ENCODE results near the gene DOCK1.

DOCK1 gene

DNA sequence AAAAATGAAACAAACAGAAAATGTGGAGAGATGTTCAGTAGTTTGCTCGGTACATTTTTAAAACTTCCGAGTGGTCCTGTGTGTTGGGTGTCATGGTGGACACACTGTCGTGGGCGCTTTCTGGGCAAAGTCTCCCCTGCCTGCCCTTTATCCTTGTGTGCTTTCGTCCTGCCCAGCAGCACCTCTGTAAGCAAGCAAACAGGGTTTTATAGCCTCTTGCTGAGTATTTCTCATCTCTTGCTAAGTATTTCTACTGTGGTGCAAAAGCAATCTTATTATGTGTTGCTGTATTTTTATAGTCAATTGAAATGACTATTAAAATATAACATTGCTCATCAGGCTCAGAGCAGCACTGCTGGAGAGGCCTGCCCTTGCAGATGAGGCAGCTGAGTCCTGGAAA, 48.7 kb downstream of the DOCK1 start:
- DNase-seq (ENCODE audit: low read depth in 2 of 2), result no peak

DNA sequence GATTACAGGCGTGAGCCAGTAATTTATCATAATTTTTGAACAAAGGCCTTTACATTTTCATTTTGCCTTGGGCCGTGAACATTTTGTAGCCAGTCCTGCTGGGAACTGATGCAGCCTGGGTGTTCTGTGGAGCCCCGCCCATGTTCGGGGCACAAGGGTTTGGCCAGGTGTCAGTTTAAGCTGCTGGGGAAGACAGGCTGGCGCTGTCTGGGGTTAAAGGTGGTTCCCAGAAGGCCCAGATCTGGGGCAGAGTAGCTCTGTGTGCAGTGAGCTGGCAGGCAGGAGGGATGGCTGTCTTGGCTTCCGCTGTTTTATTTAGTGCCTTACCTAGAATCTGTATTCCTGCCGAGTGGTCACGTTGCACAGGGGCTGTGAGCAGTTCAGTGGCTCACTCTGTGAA, 50.2 kb downstream of the DOCK1 start:
- DNase-seq (ENCODE audit: low read depth in 2 of 2), result no peak

DNA sequence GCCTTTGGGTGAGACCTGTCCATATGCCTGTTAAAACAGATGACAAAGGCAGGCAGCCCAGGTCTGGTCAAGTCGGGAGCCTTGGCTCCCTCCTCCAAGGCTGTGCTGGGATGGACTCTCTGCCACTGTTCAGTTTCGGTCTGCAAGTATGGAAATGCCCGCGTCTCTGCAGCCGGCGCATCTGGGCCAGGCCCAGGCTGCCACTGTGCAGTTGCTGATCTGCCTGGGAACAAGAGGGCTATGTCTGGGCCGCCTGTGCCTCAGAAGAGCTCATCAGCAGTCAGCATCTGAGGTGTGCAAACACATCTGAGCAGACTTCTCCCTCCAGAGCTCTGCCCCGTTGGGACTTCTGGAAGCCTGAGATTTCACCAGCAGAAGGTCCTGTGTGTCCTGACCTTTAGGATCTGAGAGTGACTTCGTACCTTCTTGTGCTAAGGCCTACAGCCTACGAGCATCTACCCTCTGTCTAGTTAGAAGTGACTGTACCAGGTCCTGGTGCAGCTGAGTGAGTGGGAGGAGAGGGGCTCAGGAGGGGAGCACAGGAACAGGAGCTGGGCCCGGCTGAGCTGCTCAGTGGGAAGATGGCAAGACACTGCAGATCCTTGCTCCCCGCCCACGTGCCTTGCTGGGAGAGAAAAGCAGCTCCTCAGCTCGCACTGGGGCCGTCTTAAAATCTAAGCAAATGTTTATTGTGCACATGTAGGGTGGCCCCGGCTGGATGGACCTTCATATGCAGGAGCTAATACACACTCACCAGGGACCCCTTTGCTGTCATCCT, 50.9 kb downstream of the DOCK1 start:
- no peak for DNase-seq (ENCODE audit: low read depth in 2 of 2)

DNA sequence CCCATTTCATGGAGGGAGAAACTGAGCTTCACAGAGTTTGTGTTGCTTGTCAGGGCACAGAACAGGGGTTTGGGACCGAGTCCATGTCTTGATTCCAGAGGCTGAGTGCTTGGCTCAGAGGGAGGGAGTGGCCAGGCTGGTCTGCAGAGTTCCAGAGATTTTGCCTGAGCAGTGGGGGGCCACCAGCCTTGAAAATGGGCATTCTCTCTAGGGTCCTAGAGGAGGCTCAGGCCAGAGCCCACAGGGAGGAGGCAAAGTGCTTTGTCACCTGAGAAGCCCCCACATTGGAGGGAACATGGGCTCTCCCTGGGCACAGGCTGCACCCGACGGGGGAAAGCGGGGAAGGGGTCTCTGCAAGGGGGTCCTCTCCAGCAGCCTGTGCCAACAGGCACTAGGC, 51.5 kb downstream of the DOCK1 start:
- DNase-seq (ENCODE audit: low read depth in 2 of 2), result no peak

DNA sequence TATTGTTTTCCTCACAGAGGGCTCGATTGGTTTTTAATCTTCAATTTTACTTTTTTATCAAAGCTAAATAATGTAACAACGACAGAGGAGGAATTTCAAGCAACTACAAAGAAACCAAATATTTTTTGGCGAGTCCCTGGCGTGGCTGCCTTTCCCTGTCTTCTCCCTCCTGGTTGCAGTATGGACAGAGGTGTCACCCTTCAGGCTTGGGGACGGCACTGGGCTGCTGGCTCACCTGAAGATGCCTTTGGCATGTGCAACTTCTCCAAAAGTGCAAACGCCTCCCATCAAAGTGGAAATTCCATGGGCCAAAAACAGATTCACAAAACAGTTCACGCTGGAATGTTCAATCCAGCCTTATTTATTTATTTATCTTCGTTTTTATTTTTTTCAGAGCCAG, 51.9 kb downstream of the DOCK1 start:
- DNase-seq (ENCODE audit: low read depth in 2 of 2), result no peak

DNA sequence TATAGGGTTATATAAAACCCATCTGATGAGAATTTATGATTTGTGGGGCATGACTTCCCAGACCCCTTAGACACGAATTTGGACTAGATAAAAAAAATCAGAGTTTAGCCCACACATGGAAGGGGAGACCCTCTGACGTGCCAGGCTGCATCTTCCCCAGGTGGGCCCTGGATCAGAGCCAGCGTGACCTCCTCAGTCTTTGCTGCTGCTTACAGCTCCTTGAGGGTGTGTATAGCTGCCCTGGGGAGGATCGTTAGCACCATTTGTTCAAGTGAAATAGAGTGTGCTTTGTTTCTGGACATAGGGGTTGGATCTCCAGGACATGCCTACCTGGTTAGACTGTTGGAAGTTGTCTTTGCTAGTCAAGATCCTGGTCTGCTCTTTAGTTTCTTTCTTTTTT, 54.2 kb downstream of the DOCK1 start:
- DNase-seq (ENCODE audit: low read depth in 2 of 2), result no peak

DNA sequence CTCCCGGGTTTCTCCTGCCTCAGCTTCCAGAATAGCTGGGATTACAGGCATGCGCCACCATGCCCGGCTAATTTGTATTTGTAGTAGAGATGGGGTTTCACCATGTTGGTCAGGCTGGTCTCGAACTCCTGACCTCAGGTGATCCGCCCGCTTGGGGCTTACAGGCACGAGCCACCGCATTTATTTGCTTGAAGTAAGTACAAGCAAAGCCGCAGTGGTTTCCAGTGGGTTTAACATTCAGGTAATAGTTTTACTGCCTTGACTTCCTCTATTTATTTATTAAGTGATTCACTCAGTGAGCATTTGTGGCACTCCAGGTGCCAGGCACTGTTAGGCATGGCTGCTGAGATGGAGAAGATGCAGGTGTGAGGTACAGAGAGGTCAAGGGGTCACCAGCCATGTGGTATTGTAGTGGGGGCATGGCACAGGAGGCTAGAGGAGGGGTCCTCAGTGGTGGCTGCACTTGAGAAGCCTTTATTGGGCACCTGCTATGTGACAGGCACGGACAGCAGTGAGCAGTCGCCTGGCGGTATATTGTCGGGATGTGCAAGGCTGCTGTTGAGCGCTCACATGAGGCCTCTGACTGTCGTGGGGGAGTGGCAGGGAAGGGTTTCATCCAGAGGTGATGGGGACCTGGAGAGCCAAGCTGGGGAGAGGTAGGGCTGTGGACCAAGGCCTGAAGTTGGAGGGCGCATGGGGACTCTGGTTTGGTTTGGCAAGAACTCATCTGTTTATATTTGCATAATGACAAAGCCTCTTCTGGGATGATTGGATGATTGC, 54.9 kb downstream of the DOCK1 start:
- DNase-seq (ENCODE audit: low read depth in 2 of 2), result no peak

DNA sequence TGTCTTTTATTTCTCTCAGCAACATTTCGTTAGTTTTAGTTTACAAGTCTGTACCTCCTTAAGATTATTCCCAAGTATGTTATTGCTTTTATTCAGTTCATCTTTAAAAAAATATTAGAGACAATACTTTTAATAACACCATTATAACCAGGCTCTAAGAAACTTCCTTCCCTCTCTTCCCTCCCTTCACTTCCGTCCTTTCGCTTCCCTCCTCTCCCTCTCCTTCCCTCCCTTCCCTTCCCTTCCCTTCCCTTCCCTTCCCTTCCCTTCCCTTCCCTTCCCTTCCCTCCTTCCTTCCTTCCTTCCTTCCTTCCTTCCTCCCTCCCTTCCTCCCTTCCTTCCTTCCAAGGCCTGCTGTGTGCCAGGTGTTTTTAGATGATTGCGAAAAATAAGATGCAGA, 58.1 kb downstream of the DOCK1 start:
- no peak for DNase-seq (ENCODE audit: low read depth in 2 of 2)

DNA sequence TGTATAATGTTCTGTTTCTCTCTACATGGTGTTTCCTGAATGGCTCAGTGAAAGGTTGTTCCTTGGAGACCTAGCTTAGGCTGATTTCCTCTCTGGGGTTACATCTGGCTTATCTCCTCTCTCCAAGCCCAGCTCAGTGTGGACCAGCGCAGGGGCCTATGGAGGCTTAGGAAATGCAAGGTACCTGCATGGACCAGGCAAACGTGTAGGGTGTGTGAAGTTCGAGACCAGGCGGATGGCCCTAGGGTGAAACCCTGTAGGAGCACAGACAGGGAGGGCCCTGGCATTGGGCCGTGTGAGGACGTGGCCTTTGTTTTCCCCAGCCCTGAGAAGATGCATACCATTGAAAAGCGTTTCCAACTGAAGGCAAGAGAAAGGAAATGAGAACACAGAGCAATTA, 59.0 kb downstream of the DOCK1 start:
- no peak for DNase-seq (ENCODE audit: low read depth in 2 of 2)

DNA sequence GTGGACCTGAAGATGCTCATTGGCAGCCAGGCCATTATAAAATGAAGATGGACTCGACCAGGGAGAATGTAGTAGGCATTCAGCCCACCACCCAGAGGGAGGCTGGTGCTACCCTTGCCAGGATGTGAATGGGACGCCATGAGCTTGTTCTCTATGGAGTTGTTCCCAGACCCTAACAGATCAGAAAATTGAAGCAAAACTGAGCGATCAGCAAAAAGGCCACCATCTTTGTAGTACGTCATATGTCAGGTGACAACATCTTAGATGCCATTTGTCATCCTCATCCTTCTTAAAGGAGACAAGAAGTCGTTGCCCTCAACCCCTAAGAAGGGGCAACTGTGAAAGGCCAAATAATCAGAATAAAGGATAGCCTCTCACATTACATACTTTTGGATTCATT, 61.7 kb downstream of the DOCK1 start:
- no peak for DNase-seq (ENCODE audit: low read depth in 2 of 2)

DNA sequence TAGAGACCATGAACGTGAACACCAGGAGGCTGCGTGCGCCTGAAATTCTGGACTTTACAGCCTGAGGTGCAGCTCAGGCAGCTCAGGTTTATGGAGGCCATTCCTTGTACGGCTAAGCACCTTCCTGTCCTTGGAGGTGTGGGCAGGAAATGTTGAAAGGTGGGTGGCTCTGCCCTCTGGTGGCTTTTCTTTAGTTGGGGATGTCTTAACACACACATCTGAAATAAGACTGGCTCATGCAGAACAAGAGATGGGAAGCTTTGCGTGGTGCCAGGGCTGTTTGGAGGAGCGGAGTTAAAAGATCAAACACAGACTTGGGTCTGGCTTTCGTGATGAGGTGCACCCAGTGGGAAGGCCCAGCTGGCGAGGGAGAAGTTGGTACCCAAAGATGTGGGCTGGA, 64.1 kb downstream of the DOCK1 start:
- DNase-seq (ENCODE audit: low read depth in 2 of 2), result no peak

DNA sequence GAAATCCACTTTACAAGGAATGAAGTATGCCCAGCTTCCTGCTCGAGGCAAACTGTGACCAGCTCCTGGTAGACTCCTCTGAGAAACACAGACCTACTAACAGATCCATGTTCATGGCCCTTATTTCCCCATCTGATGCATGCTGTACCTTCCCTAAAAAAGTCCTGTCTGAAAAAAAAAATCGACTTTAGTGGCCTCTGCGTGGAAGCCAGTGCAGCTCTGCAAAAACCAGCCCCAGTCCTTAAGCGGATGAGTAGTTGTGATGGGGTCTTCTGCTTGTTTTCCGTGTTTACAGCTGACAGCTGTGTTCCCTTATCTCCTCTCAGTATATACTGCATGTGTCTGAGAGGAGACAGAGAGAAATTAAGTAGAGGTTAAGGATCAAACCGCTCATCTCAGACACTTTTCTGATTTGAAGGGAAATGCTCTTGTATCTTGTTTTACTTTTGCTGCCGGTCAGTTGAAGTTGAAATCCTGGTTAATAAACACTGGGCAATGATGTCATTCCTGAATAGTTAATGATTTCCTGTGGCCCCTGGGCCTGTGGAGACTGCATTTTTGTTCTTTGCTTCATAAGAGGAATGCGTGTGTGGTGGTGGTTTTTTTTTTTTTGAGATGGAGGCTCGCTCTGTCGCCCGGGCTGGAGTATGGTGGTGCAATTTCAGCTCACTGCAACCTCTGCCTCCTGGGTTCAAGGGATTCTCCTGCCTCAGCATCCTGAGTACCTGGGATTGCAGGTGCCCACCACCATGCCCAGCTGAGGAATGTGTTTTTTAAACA, 67.6 kb downstream of the DOCK1 start:
- DNase-seq (ENCODE audit: low read depth in 2 of 2), result no peak

DNA sequence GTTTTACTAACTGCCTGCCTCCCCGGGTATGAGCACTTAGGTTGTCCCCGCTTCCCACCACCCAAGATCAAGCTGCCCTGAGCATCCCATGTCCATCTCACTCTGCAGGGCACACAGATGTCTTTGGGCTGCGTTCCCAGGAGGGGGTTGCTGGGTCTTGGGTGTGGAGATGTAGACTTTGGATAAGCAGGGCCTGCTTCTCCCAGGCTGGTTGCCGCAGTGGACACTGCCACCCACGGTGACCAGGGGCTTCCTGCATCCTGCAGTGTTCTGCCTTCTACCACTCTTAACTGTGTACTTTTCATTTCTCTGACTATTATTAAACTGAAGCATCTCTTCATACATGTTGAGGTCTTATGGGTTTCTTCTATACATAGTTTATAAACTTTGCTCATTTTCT, 70.0 kb downstream of the DOCK1 start:
- no peak for DNase-seq (ENCODE audit: low read depth in 2 of 2)

DNA sequence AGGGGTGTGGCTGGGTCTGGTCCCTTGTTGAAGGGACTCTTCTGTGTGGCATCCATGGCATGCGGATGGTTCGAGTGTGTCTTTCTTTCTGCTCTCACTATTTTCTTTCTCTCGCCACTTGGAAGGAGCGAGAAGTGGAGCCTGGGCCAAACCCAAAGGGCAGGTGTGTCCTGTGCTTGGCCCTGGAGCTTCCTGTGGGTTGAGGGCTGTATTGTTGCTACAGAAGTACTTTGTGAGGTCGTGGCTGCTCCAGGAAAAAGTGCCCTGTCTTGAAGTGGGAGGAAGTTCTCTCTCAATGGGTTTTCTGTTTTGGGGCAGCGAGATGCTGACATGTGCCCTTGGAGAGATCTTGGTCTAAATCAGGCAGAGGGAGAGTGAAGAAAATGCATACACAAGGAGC, 72.0 kb downstream of the DOCK1 start:
- no peak for DNase-seq (ENCODE audit: low read depth in 2 of 2)

DNA sequence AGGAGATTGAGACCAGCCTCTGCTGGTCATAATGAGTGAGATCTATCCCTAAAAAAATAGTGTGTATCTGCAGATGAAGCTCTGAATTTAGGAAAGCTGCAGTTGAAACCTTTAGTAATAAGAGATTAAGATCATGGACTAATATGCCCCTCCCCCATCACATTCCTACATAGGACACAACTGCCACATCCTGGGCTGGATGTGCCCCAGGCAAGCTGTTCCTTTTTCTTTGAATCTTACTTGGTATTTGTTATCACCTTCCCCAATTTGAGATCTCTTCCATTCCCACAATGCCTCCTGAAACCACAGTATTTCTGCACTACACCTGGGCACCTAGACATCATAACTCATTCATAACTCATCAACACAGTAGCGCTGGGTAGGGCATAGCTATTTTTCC, 74.1 kb downstream of the DOCK1 start:
- DNase-seq (ENCODE audit: low read depth in 2 of 2), result no peak

DNA sequence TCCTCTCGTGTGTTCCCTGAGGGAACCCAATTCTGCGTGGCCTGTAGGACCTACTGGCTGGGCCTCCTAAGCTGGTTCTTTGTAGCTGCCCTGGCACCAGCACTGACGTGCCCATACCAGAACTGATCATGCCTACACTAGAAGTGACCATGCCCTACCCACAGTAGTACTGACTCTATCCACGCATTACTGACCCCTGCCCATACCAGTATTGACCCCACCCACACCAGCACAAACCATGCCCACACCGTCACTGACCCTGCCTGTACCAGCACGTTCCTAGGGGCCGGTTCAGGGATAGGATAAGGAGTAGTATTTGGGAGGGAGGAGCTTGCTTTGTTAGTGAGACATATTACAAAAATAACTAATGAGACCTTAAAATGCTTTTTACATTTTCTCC, 88.0 kb downstream of the DOCK1 start:
- DNase-seq (ENCODE audit: low read depth in 2 of 2), result no peak

DNA sequence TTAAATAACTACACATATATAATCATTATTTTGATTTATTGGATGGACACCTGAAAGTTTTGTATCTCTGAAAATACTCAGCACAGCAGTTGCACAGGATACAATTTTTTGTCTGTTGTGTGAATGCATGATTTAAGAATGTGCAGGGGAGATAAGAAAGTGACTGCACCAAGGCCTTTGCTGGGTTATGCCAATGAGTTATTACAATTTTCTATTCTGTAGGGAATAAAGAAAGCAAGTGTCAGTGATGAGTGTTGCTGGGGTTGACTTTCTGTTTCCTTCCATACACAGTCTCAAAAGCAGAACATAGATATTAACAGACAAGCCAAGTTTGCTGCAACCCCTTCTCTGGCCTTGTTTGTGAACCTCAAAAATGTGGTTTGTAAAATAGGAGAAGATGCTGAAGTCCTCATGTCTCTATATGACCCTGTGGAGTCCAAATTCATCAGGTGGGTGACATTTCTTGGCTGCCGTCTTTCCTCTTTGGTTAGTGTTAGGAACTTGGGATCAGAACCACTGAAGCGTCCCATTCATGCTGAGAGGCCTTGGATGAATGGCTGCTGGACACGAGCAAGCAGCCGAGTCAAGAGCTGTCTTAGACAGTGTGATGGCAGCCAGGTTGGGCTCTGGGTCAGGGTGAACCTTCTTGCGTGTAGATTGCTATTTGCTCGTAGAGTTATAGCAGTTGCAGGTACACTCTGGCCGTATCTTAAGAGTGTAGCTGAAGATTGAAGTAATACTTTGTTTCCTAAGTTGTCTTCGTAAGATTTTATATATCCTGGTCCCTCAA, 92.8 kb downstream of the DOCK1 start:
- DNase-seq (ENCODE audit: low read depth in 2 of 2), result no peak

DNA sequence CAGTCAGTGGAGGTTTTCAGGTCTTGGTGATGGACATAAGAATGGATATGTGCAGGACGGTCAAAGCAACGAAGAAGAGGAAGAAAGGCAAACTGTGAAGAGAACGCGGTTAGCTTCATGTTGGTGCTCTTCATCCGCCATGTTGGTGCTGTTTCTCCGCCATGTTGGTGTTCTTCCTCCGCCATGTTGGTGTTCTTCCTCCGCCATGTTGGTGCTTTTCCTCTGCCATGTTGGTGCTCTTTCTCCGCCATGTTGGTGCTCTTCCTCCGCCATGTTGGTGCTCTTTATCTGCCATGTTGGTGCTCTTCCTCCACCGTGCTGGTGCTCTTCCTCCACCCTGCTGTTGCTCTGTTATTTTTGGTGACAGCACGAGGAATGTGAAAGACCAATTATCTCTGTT, 95.4 kb downstream of the DOCK1 start:
- no peak for DNase-seq (ENCODE audit: low read depth in 2 of 2)

DNA sequence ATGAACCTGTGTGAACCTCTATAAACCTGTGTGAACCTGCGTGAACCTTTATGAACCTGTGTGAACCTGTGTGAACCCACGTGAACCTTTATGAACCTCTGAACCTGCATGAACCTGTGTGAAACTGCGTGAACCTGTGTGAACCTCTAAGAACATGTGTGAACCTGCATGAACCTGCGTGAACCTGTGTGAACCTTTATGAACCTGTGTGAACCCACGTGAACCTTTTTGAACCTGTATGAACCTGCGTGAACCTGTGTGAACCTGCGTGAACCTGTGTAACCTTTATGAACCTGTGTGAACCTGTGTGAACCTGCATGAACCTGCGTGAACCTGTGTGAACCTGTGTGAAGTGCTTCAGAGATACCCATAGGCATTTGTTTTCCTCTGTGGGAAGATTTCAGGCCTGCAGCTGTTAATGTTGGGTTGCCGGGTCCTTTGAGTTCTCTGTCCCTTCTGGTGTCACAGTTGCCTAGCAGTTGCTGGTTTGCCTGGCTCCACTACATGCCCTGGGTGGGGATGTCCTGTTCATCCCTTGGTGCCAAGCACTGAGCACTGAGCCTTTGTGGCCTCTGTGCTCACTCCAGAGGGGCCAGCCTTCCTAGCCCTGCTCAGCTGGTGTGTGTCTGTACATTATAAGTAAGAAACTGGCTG, 97.9 kb downstream of the DOCK1 start:
- DNase-seq (ENCODE audit: low read depth in 2 of 2), result no peak

DNA sequence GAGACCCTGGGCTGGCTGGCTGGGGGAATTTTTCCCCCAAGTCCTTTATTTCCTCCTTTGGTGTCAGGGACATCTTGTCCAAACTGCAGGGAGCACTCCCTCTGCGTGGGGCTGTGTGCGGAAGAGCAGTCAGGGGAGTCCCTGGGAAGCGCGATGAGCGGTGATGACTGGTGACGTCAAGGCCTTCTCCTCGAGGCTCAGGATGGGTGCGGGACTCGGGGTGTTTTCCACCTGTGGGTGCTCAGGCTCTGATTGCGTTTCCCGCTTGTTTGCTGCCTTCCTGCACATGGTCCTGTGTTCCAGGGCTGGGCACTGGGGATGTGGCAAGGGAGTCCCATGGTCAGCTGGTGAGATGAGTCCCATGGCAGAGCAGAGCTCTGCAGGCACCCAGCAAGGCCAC, 101.2 kb downstream of the DOCK1 start:
- no peak for DNase-seq (ENCODE audit: low read depth in 2 of 2)

DNA sequence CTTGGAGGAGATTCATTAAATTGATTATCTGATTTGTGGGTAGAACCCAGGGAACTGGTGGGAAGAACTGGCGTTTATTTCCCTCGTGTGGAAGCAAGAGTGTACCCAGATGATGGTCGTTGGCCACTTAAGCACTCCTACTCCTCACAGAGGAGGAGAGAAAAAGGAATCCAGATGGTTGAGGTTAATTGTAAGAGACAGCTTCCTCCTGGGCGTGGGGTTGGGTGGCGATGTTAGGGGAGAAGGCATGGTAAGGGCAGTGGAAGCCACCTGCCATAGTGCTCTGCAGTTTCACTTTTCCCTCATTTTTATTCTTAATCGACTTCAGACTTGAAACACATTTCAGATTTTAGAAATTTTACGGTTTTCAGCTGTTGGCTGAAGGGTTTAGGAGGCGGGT, 104.1 kb downstream of the DOCK1 start:
- no peak for DNase-seq (ENCODE audit: low read depth in 2 of 2)
